HG02852 (cell line): ENCODE data around the gene TNRC6C.

Experiments
- ATAC-seq: cut with Tn5 transposase; IDR thresholded peaks from one replicate; pipeline ENCODE4 v1.9.1; 2021; ENCODE audit warnings: mild to moderate bottlenecking, moderate library complexity; ENCODE audit not compliant: unreplicated experiment

The TNRC6C gene

GRCh38 chr17:78006338-78006737, 47.8 kb downstream of the TNRC6C start:
- ATAC-seq = no peak

GRCh38 chr17:78007647-78008046, 49.1 kb downstream of the TNRC6C start:
- no peak for ATAC-seq

- no peak for ATAC-seq
These were observed 52.3 kb downstream of the TNRC6C start for GRCh38 chr17:78010759-78011158.

- ATAC-seq = no peak
These were observed 53.9 kb downstream of the TNRC6C start for GRCh38 chr17:78012428-78012827.

- no peak for ATAC-seq
These were observed 55.4 kb downstream of the TNRC6C start for GRCh38 chr17:78013683-78014467.

- ATAC-seq = no peak
These were observed 56.1 kb downstream of the TNRC6C start for GRCh38 chr17:78014646-78015045.

- no peak for ATAC-seq
These were observed 58.3 kb downstream of the TNRC6C start for GRCh38 chr17:78016852-78017251.

- ATAC-seq = no peak
These were observed 61.0 kb downstream of the TNRC6C start for GRCh38 chr17:78019367-78019975.

- no peak for ATAC-seq
These were observed 61.6 kb downstream of the TNRC6C start for GRCh38 chr17:78019976-78020716.

GRCh38 chr17:78020717-78021108, 62.2 kb downstream of the TNRC6C start:
- ATAC-seq = no peak

- no peak for ATAC-seq
These were observed 63.9 kb downstream of the TNRC6C start for GRCh38 chr17:78022425-78022824.

GRCh38 chr17:78023042-78023441, 64.5 kb downstream of the TNRC6C start:
- no peak for ATAC-seq

- ATAC-seq = no peak
These were observed 67.9 kb downstream of the TNRC6C start for GRCh38 chr17:78026381-78026780.

- ATAC-seq = no peak
These were observed 68.6 kb downstream of the TNRC6C start for GRCh38 chr17:78027121-78027520.

- ATAC-seq = no peak
These were observed 71.2 kb downstream of the TNRC6C start for GRCh38 chr17:78029697-78030096.

- ATAC-seq = no peak
These were observed 72.9 kb downstream of the TNRC6C start for GRCh38 chr17:78031435-78031834.

- ATAC-seq = no peak
These were observed 73.7 kb downstream of the TNRC6C start for GRCh38 chr17:78032166-78032565.

- no peak for ATAC-seq
These were observed 76.1 kb downstream of the TNRC6C start for GRCh38 chr17:78034429-78035091.

GRCh38 chr17:78037280-78037679, 78.8 kb downstream of the TNRC6C start:
- no peak for ATAC-seq

- no peak for ATAC-seq
These were observed 80.3 kb downstream of the TNRC6C start for GRCh38 chr17:78038748-78039288.

- ATAC-seq = no peak
These were observed 81.1 kb downstream of the TNRC6C start for GRCh38 chr17:78039581-78039980.
